B cell (primary cell): ENCODE measurements around the gene PTGES2. TPM values are rescaled to one million over a fixed set of nuclear protein-coding genes. Genes with fewer than 3 reads are reported as not detected.

ENCODE experiments used
- ATAC-seq: fragments of 200-7000 bp; cut with Tn5 transposase; one replicate; pipeline ENCODE4 v1.10.0; 2021; ENCODE audit warnings: low read depth, mild to moderate bottlenecking, moderate number of reproducible peaks, moderate library complexity
- CTCF ChIA-PET: fragments of 350-600 bp; sonication (Branson Sonifier 250); formaldehyde crosslinking; loops from one replicate; lab custom pipeline; 2021; ENCODE audit warnings: antibody characterized with exemption, inconsistent platforms; lab: Charles Lee
- POLR2A ChIA-PET: fragments of 350-600 bp; sonication (Branson Sonifier 250); formaldehyde crosslinking; loops from one replicate; lab custom pipeline; 2021; ENCODE audit warnings: antibody characterized with exemption; lab: Charles Lee
- DNase-seq: peaks from one replicate; pipeline ENCODE4 v3.0.0; 2013
- H2AFZ ChIP-seq: 2 replicates; pipeline ENCODE4 v1.6.1; 2012; ENCODE audit warnings: mild to moderate bottlenecking, low read depth, low read length; ENCODE audit not compliant: insufficient read depth, poor library complexity, severe bottlenecking
- H3K27ac ChIP-seq, 2 donors: 1 replicate in 1 of 2; 2 replicates in 1 of 2; pipeline ENCODE4 v1.5.1; 2012 to 2013; ENCODE audit warnings: low read length in 2 of 2, mild to moderate bottlenecking in 2 of 2, moderate library complexity in 1 of 2
- H3K27me3 ChIP-seq, 4 experiments: fragments of 200-600 bp in 1 of 4; sonication (generic) in 1 of 4; replicated peaks in 1 of 4; 1 replicate in 2 of 4; 2 replicates in 2 of 4; pipeline versions ENCODE4 v1.6.1 to v1.7.0; 2013 to 2016; ENCODE audit warnings: low read length in 3 of 4, mild to moderate bottlenecking in 2 of 4, mixed read lengths in 1 of 4, moderate library complexity in 1 of 4; ENCODE audit not compliant: insufficient read depth in 4 of 4, control insufficient read depth in 3 of 4; ENCODE audit errors: control extremely low read depth in 1 of 4
- H3K36me3 ChIP-seq, 2 experiments: replicated peaks in 1 of 2; 1 replicate in 1 of 2; 2 replicates in 1 of 2; pipeline versions ENCODE4 v1.6.1 to v1.7.1; 2013; ENCODE audit warnings: low read length in 1 of 2; ENCODE audit not compliant: insufficient read depth in 2 of 2, control insufficient read depth in 1 of 2; ENCODE audit errors: control extremely low read depth in 1 of 2, extremely low read depth in 1 of 2
- H3K4me1 ChIP-seq, 2 donors: fragments of 200-600 bp in 1 of 2; sonication (generic) in 1 of 2; 1 replicate in 1 of 2; 2 replicates in 1 of 2; pipeline versions ENCODE4 v1.5.1 to v1.6.1; 2013 to 2017; ENCODE audit warnings: low read length in 2 of 2; ENCODE audit not compliant: control insufficient read depth in 2 of 2, insufficient read depth in 2 of 2
- H3K4me2 ChIP-seq: replicated peaks from 2 replicates; pipeline ENCODE3; 2012; ENCODE audit warnings: mild to moderate bottlenecking, low read depth, low read length; ENCODE audit not compliant: poor library complexity, severe bottlenecking
- H3K4me3 ChIP-seq, 5 experiments: fragments of 200-600 bp in 1 of 5; sonication (generic) in 1 of 5; 1 replicate in 3 of 5; 2 replicates in 2 of 5; pipeline versions ENCODE4 v1.5.1 to v1.7.0; 2011 to 2016; ENCODE audit warnings: low read length in 4 of 5, mild to moderate bottlenecking in 4 of 5, low read depth in 2 of 5, control low read depth in 1 of 5, moderate library complexity in 1 of 5; ENCODE audit not compliant: insufficient read depth in 1 of 5; ENCODE audit errors: control extremely low read depth in 1 of 5, extremely low read depth in 1 of 5
- H3K79me2 ChIP-seq: fragments of 200-600 bp; sonication (generic); one replicate; pipeline ENCODE4 v1.6.0; 2016; ENCODE audit warnings: low read length; ENCODE audit not compliant: control insufficient read depth, insufficient read depth
- H3K9ac ChIP-seq: fragments of 200-600 bp; sonication (generic); 2 replicates; pipeline ENCODE4 v1.6.1; 2017; ENCODE audit warnings: mild to moderate bottlenecking, low read length, moderate library complexity
- H3K9me3 ChIP-seq, 3 donors: one replicate each; pipeline versions ENCODE4 v1.6.1 to v1.7.1; 2013; ENCODE audit warnings: low read length in 2 of 3; ENCODE audit not compliant: control insufficient read depth in 2 of 3, insufficient read depth in 1 of 3; ENCODE audit errors: control extremely low read depth in 1 of 3
- H4K20me1 ChIP-seq: 2 replicates; pipeline ENCODE4 v1.6.0; 2012; ENCODE audit warnings: mild to moderate bottlenecking, low read length; ENCODE audit not compliant: insufficient read depth, control insufficient read depth, poor library complexity, severe bottlenecking
- H3K27ac Mint-ChIP-seq: one replicate; pipeline ENCODE4 v1.8.0; 2021; ENCODE audit warnings: mixed read lengths
- H3K27me3 Mint-ChIP-seq: one replicate; pipeline ENCODE4 v1.8.0; 2021; ENCODE audit warnings: mixed read lengths
- H3K4me1 Mint-ChIP-seq: one replicate; pipeline ENCODE4 v1.8.0; 2021; ENCODE audit warnings: mixed read lengths
- H3K4me3 Mint-ChIP-seq: one replicate; pipeline ENCODE4 v1.8.0; 2021; ENCODE audit warnings: mixed read lengths
- H3K9me3 Mint-ChIP-seq: one replicate; pipeline ENCODE4 v1.8.0; 2022; ENCODE audit warnings: mixed read lengths; ENCODE audit not compliant: insufficient read depth
- EZH2 ChIP-seq: IDR thresholded peaks from 2 replicates; pipeline ENCODE4 v1.6.1; 2012; ENCODE audit warnings: borderline replicate concordance, low read depth, mild to moderate bottlenecking, moderate library complexity, low read length; ENCODE audit not compliant: insufficient read depth, poor library complexity, severe bottlenecking
- WGBS: methylation state at CpG from one replicate; pipeline ENCODE4 v1.1.5; 2013; ENCODE audit warnings: missing lambda C conversion rate; ENCODE audit not compliant: insufficient coverage; 5-methylcytosine and 5-hydroxymethylcytosine counted together
- intact Hi-C: fragments of 100-400 bp; cut with micrococcal nuclease; formaldehyde crosslinking; loops from one replicate; pipeline ENCODE4 v1.10.0; 2022
- polyA plus RNA-seq: library from polyadenylated mRNA; depleted of rRNA; stranded (reverse); fragments of >200 nt; gene quantifications from 2 replicates; pipeline ENCODE4 v1.2.3, GENCODE V29; 2012
- total RNA-seq, 2 donors: library from RNA; stranded (reverse); fragments of 120-200 nt in 1 of 2; gene quantifications; 1 replicate in 1 of 2; 2 replicates in 1 of 2; pipeline versions ENCODE4 v1.2.3 to v1.2.4, GENCODE V29; 2013 to 2022
- TF ChIP-seq, protein P1 (sequence below): fragments of 200-600 bp; IDR thresholded peaks from one replicate; pipeline ENCODE4 v1.8.0; 2022; ENCODE audit warnings: antibody characterized with exemption, mild to moderate bottlenecking

Gene PTGES2
- total and polyA plus RNA-seq, 2 donors (not counting 1 experiment from before 2014, with no cell fraction given), result 77.8 to 113 TPM

DNA sequence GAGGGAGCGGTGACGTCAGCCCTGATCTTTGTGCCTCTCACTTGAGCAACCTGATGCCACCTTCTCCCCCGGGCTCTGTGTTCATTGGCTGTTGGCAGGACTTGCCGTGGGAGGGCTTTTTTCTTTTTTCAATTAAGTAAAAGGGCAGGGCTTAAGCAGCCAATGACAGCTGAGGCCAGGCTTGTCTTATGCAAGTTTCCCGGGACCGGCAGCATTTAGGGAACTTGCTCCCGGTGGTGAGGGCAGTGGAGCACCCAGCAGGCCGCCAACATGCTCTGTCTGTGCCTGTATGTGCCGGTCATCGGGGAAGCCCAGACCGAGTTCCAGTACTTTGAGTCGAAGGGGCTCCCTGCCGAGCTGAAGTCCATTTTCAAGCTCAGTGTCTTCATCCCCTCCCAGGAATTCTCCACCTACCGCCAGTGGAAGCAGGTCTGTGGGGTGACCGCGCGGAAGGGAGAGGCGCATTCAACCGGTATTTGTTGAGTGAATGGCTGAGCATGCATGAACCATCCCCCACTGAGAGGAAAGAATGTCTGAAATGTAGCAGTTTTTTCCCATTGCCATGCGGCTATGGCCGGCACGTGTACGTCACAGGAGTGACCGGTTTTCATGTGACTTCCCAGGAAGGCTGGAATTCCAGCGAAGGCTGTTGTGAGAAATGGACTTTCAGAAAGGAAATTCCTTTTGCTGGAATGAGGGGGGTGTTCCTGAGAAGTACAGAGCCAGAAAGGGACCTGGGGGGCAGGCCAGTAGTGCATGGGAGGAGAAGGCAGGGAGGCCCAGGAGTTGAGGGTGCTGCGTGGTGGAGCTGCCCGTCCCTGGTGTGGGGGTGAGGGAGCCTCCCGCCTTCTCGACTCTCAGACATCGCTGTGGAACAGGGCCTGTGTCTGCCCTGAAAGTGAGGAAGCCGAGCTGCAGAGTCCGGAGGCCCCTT is 29.0 kb downstream of the PTGES2 start:
- Histone ChIP-seq H3K79me2 (peaks cover 64% of the 10 kb centered on the region), H3K4me3 (no peak overlapping the region), H3K9ac (no peak overlapping the region), H3K4me2 (no peak overlapping the region), H3K9me3 (no peaks in the 10 kb centered on the region), H3K4me1 (peaks cover 20 to 30% of the 10 kb centered on the region in 2 donors), H3K27ac (no peak overlapping the region), H3K27me3 (no peaks in the 10 kb centered on the region), H3K36me3 (peaks cover 0 to 24% of the 10 kb centered on the region in 2 experiments), H2AFZ (no peak overlapping the region), H4K20me1 (peaks cover 55% of the 10 kb centered on the region)
- Mint-ChIP-seq H3K27me3 (no peaks in the 10 kb centered on the region), H3K4me1 (peaks cover 30% of the 10 kb centered on the region), H3K4me3 (no peak overlapping the region), H3K27ac (no peak overlapping the region), H3K9me3 (no peaks in the 10 kb centered on the region)
- no peak for DNase-seq
- 76% methylated on average over 24 of the region's 32 CpGs for WGBS
- TF ChIP-seq, protein P1, sequence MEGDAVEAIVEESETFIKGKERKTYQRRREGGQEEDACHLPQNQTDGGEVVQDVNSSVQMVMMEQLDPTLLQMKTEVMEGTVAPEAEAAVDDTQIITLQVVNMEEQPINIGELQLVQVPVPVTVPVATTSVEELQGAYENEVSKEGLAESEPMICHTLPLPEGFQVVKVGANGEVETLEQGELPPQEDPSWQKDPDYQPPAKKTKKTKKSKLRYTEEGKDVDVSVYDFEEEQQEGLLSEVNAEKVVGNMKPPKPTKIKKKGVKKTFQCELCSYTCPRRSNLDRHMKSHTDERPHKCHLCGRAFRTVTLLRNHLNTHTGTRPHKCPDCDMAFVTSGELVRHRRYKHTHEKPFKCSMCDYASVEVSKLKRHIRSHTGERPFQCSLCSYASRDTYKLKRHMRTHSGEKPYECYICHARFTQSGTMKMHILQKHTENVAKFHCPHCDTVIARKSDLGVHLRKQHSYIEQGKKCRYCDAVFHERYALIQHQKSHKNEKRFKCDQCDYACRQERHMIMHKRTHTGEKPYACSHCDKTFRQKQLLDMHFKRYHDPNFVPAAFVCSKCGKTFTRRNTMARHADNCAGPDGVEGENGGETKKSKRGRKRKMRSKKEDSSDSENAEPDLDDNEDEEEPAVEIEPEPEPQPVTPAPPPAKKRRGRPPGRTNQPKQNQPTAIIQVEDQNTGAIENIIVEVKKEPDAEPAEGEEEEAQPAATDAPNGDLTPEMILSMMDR, result no peak
- TF ChIP-seq EZH2, result no peak
- intact Hi-C loops, result no loop called here
- ATAC-seq, result no peak
- ChIA-PET POLR2A (no interaction called here), CTCF (interaction anchor here (1.0 to 1.4 kb wide), 2 partner anchors 16 to 19 kb away, joined by 3 to 4 read pairs; no protein-coding TSS in a partner anchor)
